Measurements from ENCODE around the gene PDGFC. TPM values are rescaled to one million over a fixed set of nuclear protein-coding genes. Genes with fewer than 3 reads are reported as not detected.

Gene PDGFC
- total and polyA plus RNA-seq, 2 donors (not counting 3 experiments of a cell fraction or from before 2014, with no cell fraction given) = 2.7 to 5.3 TPM

- Histone ChIP-seq H4K20me1 (replicated peaks; ENCODE audit: control insufficient read depth, extremely low read depth, insufficient read depth, low read length) (no peaks in the 10 kb centered on the region), H2AFZ (ENCODE audit: low read depth, low read length) (peak overlapping the region; percentile 79), H3K27ac (ENCODE audit: insufficient read depth, low read depth, low read length) (peak overlapping the region; percentile 77), H3K9me3 (replicated peaks; ENCODE audit: control insufficient read depth, insufficient read depth, low read length) (no peaks in the 10 kb centered on the region), H3K27me3 (ENCODE audit: control insufficient read depth in 2 of 2, insufficient read depth in 2 of 2, low read length in 2 of 2) (no peaks in the 10 kb centered on the region), H3K36me3 (ENCODE audit: control insufficient read depth in 2 of 2, extremely low read depth in 1 of 2, insufficient read depth in 2 of 2, low read length in 2 of 2) (no peaks in the 10 kb centered on the region), H3K4me1 (ENCODE audit: control insufficient read depth, extremely low read depth, insufficient read depth, low read length) (peaks cover 14% of the 10 kb centered on the region), H3K9me1 (replicated peaks; ENCODE audit: control insufficient read depth, extremely low read depth, insufficient read depth, low read length) (no peaks in the 10 kb centered on the region), H3K79me2 (ENCODE audit: control insufficient read depth, insufficient read depth, low read length) (no peaks in the 10 kb centered on the region), H3K9ac (replicated peaks; ENCODE audit: extremely low read depth, insufficient read depth, low read length) (no peak overlapping the region), H3K4me2 (ENCODE audit: insufficient read depth, low read length) (peak overlapping the region; percentile 75), H3K4me3 (replicated peaks in 1 of 3; ENCODE audit: insufficient read depth in 1 of 3, low read depth in 1 of 3, low read length in 3 of 3) (peak overlapping the region in 1 of 3 experiments; percentile 13)
- TF ChIP-seq FOS (IDR thresholded peaks at IDR 0.05; ENCODE audit: borderline replicate concordance, insufficient read depth, low read length) (peak; percentile 25), MAX (IDR thresholded peaks at IDR 0.05; ENCODE audit: insufficient read depth, insufficient read length) (no peak), EZH2 (IDR thresholded peaks at IDR 0.05; ENCODE audit: borderline replicate concordance, low read depth, low read length, severe bottlenecking) (no peak), POLR2AphosphoS5 (IDR thresholded peaks at IDR 0.05; ENCODE audit: insufficient read depth, low read depth, low read length) (no peak), JUN (IDR thresholded peaks at IDR 0.05; ENCODE audit: borderline replicate concordance, insufficient read depth, insufficient read length, low read depth) (no peak), GATA2 (IDR thresholded peaks at IDR 0.05; ENCODE audit: insufficient read depth, insufficient read length, low read depth, low read length) (peak; percentile 75), MYC (IDR thresholded peaks at IDR 0.05; ENCODE audit: low read depth, low read length) (no peak), POLR2A (IDR thresholded peaks at IDR 0.05; ENCODE audit: low read depth, low read length) (peak; percentile 36), CTCF (IDR thresholded peaks at IDR 0.05; ENCODE audit: extremely low read depth in 1 of 2, insufficient read depth in 1 of 2, low read depth in 1 of 2, low read length in 2 of 2) (no peak)
- CTCF ChIA-PET = interaction anchor here (0.9 to 3.9 kb wide), 6 partner anchors 19 to 296 kb away, joined by 3 to 15 read pairs (median 4); no protein-coding TSS in a partner anchor
- dilution Hi-C loops (cut with MboI; ENCODE audit: extremely low pct_ligation_motif_present, low sequenced_read_pairs) (no loop called here), intact Hi-C loops (cut with micrococcal nuclease) (loop anchor here (5.0 kb wide), 1 partner anchor 294 kb away; no protein-coding TSS in a partner anchor)
- FAIRE-seq (peak; percentile 71), DNase-seq (ENCODE audit: low read depth, low spot score) (peak; percentile 88)
- POLR2A ChIA-PET = no interaction called here
- TSS peak; percentile 67 for BruUV-seq (replicated peaks)
Observed at GRCh38 chr4:156771171-156771837, 200.3 kb downstream of the PDGFC start.

All from endothelial cell of umbilical vein (primary cell).